SU-DHL-6 (cell line): ENCODE measurements around the gene PDIA5.

ENCODE experiments used
- H2AFZ ChIP-seq: fragments of 200-600 bp; sonication (generic); 2 replicates; pipeline ENCODE4 v1.6.1; 2014; ENCODE audit warnings: low read depth, mild to moderate bottlenecking, moderate library complexity, mixed read lengths, antibody characterized with exemption, low read length; ENCODE audit not compliant: severe bottlenecking
- H3F3A ChIP-seq: fragments of 200-600 bp; shearing (Covaris generic); 2 replicates; pipeline ENCODE4 v1.6.0; 2016; ENCODE audit warnings: antibody characterized with exemption, mild to moderate bottlenecking; ENCODE audit not compliant: insufficient read depth
- H3K27ac ChIP-seq: fragments of 200-600 bp; sonication (generic); 2 replicates; pipeline ENCODE4 v1.5.1; 2016; ENCODE audit warnings: low read depth, mild to moderate bottlenecking, low read length, moderate library complexity, mixed read lengths
- H3K27me3 ChIP-seq: fragments of 200-600 bp; sonication (generic), shearing (Covaris generic); 2 replicates; pipeline ENCODE4 v1.6.0; 2014; ENCODE audit warnings: mild to moderate bottlenecking, low read length
- H3K36me3 ChIP-seq: fragments of 200-600 bp; sonication (generic); 2 replicates; pipeline ENCODE4 v1.6.1; 2014; ENCODE audit warnings: mild to moderate bottlenecking, low read length, mixed read lengths
- H3K4me2 ChIP-seq: fragments of 300-600, 200-600 bp; shearing (Covaris generic), sonication (generic); 2 replicates; pipeline ENCODE4 v1.6.0; 2014; ENCODE audit warnings: low read length, low read depth, mild to moderate bottlenecking; ENCODE audit not compliant: poor library complexity, severe bottlenecking
- H3K4me3 ChIP-seq: fragments of 200-600 bp; sonication (generic); 2 replicates; pipeline ENCODE4 v1.5.1; 2014; ENCODE audit warnings: antibody characterized with exemption, low read length, mild to moderate bottlenecking, mixed read lengths; ENCODE audit not compliant: insufficient read depth, poor library complexity, severe bottlenecking
- H3K79me2 ChIP-seq: fragments of 200-600 bp; sonication (generic); 2 replicates; pipeline ENCODE4 v1.6.1; 2014; ENCODE audit warnings: mild to moderate bottlenecking, low read length, moderate library complexity; ENCODE audit not compliant: insufficient read depth
- H3K9ac ChIP-seq: fragments of 200-600 bp; sonication (generic); 2 replicates; pipeline ENCODE4 v1.7.0; 2014; ENCODE audit warnings: mild to moderate bottlenecking, low read length
- H3K9me2 ChIP-seq: fragments of 200-600 bp; sonication (generic); replicated peaks from 2 replicates; pipeline ENCODE4 v1.6.1; 2014; ENCODE audit warnings: low read length; ENCODE audit not compliant: insufficient read depth
- H3K9me3 ChIP-seq: fragments of 200-600 bp; sonication (generic); 2 replicates; pipeline ENCODE4 v1.6.1; 2014; ENCODE audit warnings: low read length, mixed read lengths; ENCODE audit not compliant: insufficient read depth
- H4K20me1 ChIP-seq: fragments of 200-600 bp; sonication (generic); 2 replicates; pipeline ENCODE4 v1.6.1; 2014; ENCODE audit warnings: low read depth, mild to moderate bottlenecking, antibody characterized with exemption, low read length, moderate library complexity, mixed read lengths
- CTCF ChIP-seq: fragments of 200-600 bp; sonication (generic); IDR thresholded peaks from one replicate; pipeline ENCODE4 v1.5.1; 2017; ENCODE audit warnings: antibody characterized with exemption, mild to moderate bottlenecking, low read length, moderate library complexity; ENCODE audit not compliant: insufficient read depth, poor library complexity, severe bottlenecking
- EZH2phosphoT487 ChIP-seq: fragments of 200-600 bp; sonication (generic), shearing (Covaris generic); conservative IDR thresholded peaks from 2 replicates; pipeline ENCODE4 v1.6.1; 2018; ENCODE audit warnings: mild to moderate bottlenecking, antibody characterized with exemption, low read length, moderate library complexity, mixed read lengths

Gene PDIA5

GRCh38 chr3:123180791-123181190 is 114.0 kb downstream of the PDIA5 start:
- H3K36me3 ChIP-seq, result no peaks in the 10 kb centered on the region
- no peaks in the 10 kb centered on the region for H3K27me3 ChIP-seq
- no peaks in the 10 kb centered on the region for H4K20me1 ChIP-seq
- H3K9me2 ChIP-seq, result no peaks in the 10 kb centered on the region
- H3K27ac ChIP-seq, result no peak overlapping the region
- H2AFZ ChIP-seq, result no peak overlapping the region
- no peak overlapping the region for H3K4me2 ChIP-seq
- no peak for TF ChIP-seq EZH2phosphoT487
- no peaks in the 10 kb centered on the region for H3K9me3 ChIP-seq
- no peak overlapping the region for H3K9ac ChIP-seq
- H3K79me2 ChIP-seq, result no peaks in the 10 kb centered on the region
- no peaks in the 10 kb centered on the region for H3F3A ChIP-seq
- H3K4me3 ChIP-seq, result no peak overlapping the region

GRCh38 chr3:123186695-123187094 is 119.9 kb downstream of the PDIA5 start:
- H3K4me3 ChIP-seq, result no peak overlapping the region
- TF ChIP-seq CTCF (no peak), EZH2phosphoT487 (no peak)
- H3K36me3 ChIP-seq, result no peaks in the 10 kb centered on the region
- no peaks in the 10 kb centered on the region for H3F3A ChIP-seq
- H3K79me2 ChIP-seq, result no peaks in the 10 kb centered on the region
- no peak overlapping the region for H3K27ac ChIP-seq
- H2AFZ ChIP-seq, result no peak overlapping the region
- H3K9me3 ChIP-seq, result no peaks in the 10 kb centered on the region
- no peaks in the 10 kb centered on the region for H3K9me2 ChIP-seq
- no peak overlapping the region for H3K9ac ChIP-seq
- H3K27me3 ChIP-seq, result no peaks in the 10 kb centered on the region
- H4K20me1 ChIP-seq, result no peaks in the 10 kb centered on the region
- H3K4me2 ChIP-seq, result no peak overlapping the region

- Histone ChIP-seq H3K79me2 (no peaks in the 10 kb centered on the region), H3K4me3 (no peak overlapping the region), H4K20me1 (no peaks in the 10 kb centered on the region), H3F3A (no peaks in the 10 kb centered on the region), H3K9ac (no peak overlapping the region), H2AFZ (no peak overlapping the region), H3K36me3 (no peaks in the 10 kb centered on the region), H3K27ac (no peak overlapping the region), H3K27me3 (no peaks in the 10 kb centered on the region), H3K9me2 (no peaks in the 10 kb centered on the region), H3K9me3 (no peaks in the 10 kb centered on the region), H3K4me2 (no peak overlapping the region)
- no peak for TF ChIP-seq EZH2phosphoT487
- TF ChIP-seq CTCF, result no peak
Measured at GRCh38 chr3:123188058-123188457, 121.2 kb downstream of the PDIA5 start.

GRCh38 chr3:123193448-123194101 is 126.8 kb downstream of the PDIA5 start:
- no peaks in the 10 kb centered on the region for H3K36me3 ChIP-seq
- no peak overlapping the region for H3K9ac ChIP-seq
- H3K9me3 ChIP-seq, result no peaks in the 10 kb centered on the region
- H3K4me3 ChIP-seq, result no peak overlapping the region
- H3K79me2 ChIP-seq, result no peaks in the 10 kb centered on the region
- H2AFZ ChIP-seq, result no peak overlapping the region
- no peak overlapping the region for H3K4me2 ChIP-seq
- no peaks in the 10 kb centered on the region for H3F3A ChIP-seq
- H4K20me1 ChIP-seq, result no peaks in the 10 kb centered on the region
- TF ChIP-seq EZH2phosphoT487, result no peak
- no peak for TF ChIP-seq CTCF
- no peaks in the 10 kb centered on the region for H3K27me3 ChIP-seq
- H3K9me2 ChIP-seq, result no peaks in the 10 kb centered on the region
- no peak overlapping the region for H3K27ac ChIP-seq
